KOPT-K1 (cell line): Measurements from ENCODE around the gene CNTRL.
"Not testable (repeated sequence)": the region's sequence is repeated elsewhere in the genome, so short reads cannot be mapped to it uniquely, and the experiment has no call there.

ENCODE experiments used
- H3K27ac ChIP-seq: fragments of 200-600 bp; sonication (generic); 2 replicates; pipeline ENCODE4 v1.5.1; 2016; ENCODE audit warnings: antibody characterized with exemption, mild to moderate bottlenecking, low read depth, low read length; ENCODE audit not compliant: poor library complexity, severe bottlenecking
- H3K36me3 ChIP-seq: fragments of 200-600 bp; sonication (generic); 2 replicates; pipeline ENCODE4 v1.5.1; 2017; ENCODE audit warnings: antibody characterized with exemption, mild to moderate bottlenecking, low read length, moderate library complexity; ENCODE audit not compliant: insufficient read depth
- H3K9me3 ChIP-seq: fragments of 200-600 bp; sonication (generic); 2 replicates; pipeline ENCODE4 v1.5.1; 2017; ENCODE audit warnings: antibody characterized with exemption, low read length, mild to moderate bottlenecking; ENCODE audit not compliant: insufficient read depth, poor library complexity, severe bottlenecking

CNTRL gene

DNA sequence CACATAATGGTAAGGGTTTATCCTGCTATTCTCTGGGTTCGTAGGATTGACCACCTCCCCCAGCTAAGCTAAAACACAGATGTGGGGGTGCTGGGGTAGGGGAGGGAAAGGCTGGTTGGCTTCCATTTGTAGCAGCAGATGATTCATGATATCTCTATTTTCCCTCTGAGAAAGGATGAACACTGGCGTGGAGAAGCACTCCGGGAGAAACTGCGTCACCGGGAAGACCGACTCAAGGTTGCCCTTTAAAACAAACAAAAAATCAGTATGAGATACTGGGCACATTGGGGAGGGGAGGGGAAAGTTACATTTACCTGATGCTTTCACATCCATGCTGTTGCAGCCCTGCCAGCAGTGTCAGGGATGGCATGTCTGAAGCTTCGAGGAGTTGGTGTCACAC is 98.7 kb downstream of the CNTRL start:
- Histone ChIP-seq H3K27ac (no peak overlapping the region), H3K36me3 (peaks cover 90% of the 10 kb centered on the region), H3K9me3 (no peaks in the 10 kb centered on the region)

DNA sequence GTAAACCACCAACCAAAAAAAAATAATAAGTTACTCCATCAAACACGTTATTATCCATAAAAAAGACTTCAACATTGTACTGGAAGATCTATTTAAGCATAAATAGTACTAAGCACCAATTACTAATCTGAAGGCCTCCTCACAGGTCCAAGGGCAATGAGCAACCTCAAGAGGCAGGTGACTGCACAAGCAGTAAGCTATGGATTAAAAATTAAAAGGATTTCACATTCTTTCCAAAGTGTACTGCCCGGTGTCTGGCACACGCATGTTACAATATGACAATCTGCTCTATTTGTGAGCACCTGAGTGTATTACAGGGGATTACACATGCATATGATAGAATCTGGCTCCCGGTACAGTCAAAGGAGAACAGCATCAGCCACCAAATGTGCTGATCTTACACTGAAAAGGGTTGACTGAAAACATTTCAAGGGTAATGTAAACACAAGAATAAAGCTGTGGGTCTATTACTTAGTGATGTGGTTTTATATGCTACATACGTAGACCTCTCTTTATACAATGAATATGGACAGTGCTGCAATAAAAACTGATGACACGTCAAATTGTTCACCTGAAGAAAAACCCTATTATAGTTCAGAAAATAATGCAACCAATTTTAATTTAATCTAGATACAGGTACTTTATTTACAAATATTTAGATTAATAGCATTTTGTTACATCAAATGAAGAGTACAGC is 104.1 kb downstream of the CNTRL start:
- no peak overlapping the region for H3K27ac ChIP-seq
- no peaks in the 10 kb centered on the region for H3K9me3 ChIP-seq
- H3K36me3 ChIP-seq, result peaks cover 98% of the 10 kb centered on the region

DNA sequence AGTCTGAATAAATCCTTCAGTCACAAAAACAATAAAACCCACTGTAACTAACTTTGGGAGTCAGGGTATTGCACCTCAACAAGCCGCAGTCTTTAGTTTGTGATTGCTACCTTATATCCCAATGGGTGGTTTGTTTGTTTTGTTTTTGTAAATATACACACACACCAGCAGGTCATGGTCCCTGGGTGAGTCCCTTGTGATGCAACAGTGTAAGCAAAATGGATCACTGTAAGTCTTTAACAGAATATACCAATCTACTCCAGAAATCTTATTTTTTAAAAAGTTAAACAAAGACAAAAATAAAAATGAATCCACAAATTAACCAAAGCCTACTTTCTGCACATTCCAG is 104.6 kb downstream of the CNTRL start:
- H3K9me3 ChIP-seq, H3K27ac ChIP-seq: not testable (repeated sequence)
- peaks cover 98% of the 10 kb centered on the region for H3K36me3 ChIP-seq

DNA sequence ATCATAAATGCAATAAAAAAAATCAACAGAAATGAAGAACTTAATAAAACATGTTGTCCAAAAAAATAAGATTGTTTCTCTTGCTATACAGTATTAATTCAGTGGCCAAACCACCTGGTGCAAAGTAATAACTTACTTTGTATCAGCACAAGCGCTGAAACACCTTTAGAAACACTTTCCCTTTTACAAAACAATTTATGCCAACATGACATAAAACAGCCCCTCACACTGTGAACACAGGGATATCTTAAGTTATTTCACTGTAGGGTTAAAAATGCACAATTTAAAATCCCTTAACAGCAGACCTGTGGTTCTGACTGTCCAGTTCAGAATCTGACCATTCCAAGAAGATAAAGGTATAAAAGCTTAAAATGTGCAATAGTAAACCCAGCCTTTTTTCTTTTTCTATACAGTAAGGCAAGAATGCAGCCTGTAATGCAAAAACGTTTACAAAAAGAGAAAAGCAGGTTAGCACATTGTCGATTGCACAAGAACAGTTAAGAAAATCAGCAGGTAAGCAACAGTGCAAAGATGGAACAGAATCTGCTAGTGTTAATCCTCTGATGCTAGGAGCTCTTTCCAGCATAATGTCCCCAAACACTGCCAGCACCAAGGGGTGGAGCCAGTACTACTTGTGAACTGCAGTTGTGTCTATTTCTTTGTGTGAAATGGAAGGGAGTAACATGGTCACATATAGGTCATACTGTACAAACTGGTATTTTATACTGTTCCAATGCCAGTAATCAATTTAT is 105.4 kb downstream of the CNTRL start:
- H3K27ac ChIP-seq, result no peak overlapping the region
- peaks cover 95% of the 10 kb centered on the region for H3K36me3 ChIP-seq
- no peaks in the 10 kb centered on the region for H3K9me3 ChIP-seq

DNA sequence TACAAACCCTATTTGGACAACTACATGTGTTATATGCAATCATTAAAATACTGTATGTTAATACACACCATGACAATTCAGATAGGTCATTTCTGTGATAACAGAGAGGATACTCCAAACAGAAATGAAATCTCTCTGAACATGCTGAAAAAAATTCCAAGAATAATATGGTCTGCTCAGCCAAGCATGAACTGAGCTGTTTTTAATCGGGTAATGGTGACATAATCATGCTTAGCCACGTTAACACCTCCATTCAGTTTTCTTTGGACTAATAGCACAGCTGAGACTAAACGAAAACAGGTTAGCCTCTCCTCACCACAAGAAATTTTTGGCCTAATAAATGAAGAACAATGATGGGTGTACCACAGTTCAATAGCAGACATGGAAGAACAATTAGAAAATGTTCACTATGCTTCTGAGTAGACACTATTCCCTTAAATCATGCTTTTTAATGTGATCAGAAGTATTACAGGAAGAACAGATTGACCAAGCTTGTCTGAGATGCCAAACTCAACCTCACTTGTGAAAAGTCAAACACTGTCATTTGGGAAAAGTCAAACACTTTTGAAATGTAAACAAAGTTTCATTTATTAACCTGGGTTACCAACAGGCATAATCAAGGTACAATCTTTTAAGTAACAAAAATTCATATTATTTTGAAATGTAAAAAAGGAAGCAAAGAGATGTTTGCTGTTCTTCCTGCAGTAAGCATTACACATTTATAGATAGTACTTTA is 107.5 kb downstream of the CNTRL start:
- Histone ChIP-seq H3K9me3 (no peaks in the 10 kb centered on the region), H3K36me3 (peaks cover 89% of the 10 kb centered on the region), H3K27ac (no peak overlapping the region)

DNA sequence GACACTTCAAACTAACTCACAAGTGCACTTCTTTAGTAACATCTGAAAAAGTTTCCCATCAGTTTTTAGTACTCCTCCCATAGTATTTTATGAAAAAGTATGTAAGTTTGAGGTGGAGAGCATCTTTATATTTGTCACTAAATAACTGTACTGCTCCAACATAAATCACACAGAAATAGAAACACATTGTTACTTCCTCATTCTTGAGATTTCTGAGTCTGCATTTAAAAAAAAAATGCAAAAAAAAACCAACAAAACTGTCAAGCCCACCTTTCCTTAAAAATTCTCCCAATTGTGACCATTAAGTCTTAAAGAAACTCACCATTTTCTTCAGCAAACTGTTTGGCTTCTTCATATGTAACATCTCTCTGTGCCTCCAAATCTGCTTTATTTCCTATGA is 108.2 kb downstream of the CNTRL start:
- Histone ChIP-seq H3K9me3 (no peaks in the 10 kb centered on the region), H3K36me3 (peaks cover 82% of the 10 kb centered on the region), H3K27ac (no peak overlapping the region)

DNA sequence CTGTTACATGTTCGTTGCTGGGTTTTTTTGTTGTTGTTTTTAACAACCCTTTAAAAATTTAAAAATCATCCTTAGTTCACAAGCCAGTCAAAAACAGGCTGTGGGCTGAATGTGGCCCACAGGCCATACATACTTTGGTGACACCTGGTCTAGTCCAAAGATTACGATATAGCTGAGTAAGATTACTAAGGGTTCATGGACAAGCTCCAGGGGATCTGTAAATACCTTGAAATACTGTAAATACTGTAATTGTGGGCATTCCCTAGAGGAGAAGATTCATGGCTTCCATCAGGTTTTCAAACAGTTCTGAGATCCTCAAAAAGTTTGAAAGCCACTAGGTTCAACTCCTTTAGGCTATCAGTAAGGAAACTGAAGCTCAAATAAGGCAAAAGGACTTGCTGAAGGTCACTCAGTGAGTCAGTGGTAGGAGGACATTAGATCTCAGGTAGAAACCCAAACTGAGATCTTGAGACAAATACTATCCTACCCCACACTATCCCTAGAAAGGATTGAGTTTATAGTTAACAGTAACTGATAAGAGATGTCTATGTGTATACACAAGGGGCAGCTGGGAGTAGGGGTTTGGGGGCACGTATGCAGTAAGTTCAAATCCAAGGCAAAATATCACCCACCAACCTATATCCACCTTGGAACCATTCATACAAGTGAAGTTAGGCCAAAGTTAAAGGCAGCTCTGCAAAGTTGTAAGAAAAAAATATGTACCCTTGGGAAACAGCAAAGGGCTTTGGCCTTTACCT is 109.1 kb downstream of the CNTRL start:
- Histone ChIP-seq H3K9me3 (no peaks in the 10 kb centered on the region), H3K36me3 (peaks cover 74% of the 10 kb centered on the region), H3K27ac (no peak overlapping the region)

DNA sequence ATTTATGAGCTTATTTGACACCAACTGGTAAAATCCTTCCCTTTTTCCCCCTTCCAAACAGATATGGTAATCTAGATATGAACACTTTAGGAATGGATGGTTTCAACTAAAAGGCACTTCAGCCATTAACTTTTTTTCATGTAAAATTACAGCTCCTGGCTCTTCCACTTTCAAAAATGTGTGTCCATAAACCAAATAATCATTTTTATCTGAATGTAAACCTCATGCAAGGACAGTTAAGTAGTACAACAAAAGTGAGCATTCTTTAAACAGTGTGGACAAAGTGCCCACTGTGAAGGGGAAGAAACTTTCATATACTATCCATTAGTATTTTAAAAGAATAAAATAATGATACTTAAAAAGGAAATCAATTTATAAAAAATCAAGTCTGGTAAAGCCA is 109.7 kb downstream of the CNTRL start:
- no peaks in the 10 kb centered on the region for H3K9me3 ChIP-seq
- no peak overlapping the region for H3K27ac ChIP-seq
- H3K36me3 ChIP-seq, result peaks cover 74% of the 10 kb centered on the region

DNA sequence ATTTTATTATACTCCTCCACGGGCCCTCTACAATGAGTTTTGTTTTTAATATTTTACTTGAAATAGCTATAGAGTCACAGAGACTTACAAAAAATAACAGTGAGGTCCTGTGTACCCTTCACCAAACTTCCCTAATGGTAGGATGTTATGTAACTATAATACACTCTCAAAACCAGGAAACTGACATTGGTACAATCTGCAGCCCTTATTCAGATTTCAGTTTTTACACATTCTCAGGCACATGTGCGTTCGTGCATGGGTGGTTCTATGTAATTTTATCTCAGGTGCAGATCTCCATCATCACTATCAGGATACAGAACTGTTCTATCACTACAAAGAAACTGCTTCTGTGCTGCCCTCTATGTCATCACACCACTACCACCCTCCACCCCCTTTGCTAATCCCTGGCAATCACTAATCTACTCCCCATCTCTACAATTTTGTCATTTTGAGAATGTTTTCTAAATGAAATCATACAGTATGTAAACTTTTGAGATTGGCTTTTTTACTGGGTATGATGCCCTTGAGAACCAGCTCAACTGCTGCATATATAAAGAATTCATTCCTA is 110.5 kb downstream of the CNTRL start:
- H3K36me3 ChIP-seq, result peaks cover 67% of the 10 kb centered on the region
- no peak overlapping the region for H3K27ac ChIP-seq
- no peaks in the 10 kb centered on the region for H3K9me3 ChIP-seq

DNA sequence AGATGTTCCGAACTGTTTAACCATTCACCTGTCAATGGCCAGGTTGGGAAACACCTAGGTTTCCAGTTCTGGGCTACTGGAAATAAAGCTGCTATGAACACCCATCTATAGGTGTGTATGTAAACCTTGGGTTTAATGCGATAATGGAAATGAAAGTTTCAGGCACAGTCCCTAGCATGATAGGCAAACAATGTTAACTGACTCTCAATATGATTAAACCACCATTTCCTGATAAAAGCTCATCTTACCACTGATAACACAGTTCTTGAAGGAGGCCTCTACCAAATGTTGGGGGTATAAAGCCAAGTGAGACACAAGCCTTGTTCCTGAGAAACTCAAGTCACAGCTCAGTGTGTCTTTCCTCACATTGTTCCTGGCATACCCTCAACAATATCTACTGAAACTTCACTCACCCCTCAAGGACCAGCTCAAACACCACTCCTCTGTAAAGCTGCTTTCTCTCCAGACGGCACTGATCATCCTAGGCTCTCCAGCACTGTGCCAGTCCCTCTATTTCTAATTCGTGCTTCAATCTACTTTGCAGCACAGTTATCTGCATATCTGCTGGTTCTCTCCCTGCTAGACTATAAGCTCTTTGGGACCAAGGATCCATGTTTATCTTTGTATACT is 111.1 kb downstream of the CNTRL start:
- Histone ChIP-seq H3K9me3 (no peaks in the 10 kb centered on the region), H3K36me3 (peaks cover 66% of the 10 kb centered on the region), H3K27ac (peak overlapping the region; percentile 45)

DNA sequence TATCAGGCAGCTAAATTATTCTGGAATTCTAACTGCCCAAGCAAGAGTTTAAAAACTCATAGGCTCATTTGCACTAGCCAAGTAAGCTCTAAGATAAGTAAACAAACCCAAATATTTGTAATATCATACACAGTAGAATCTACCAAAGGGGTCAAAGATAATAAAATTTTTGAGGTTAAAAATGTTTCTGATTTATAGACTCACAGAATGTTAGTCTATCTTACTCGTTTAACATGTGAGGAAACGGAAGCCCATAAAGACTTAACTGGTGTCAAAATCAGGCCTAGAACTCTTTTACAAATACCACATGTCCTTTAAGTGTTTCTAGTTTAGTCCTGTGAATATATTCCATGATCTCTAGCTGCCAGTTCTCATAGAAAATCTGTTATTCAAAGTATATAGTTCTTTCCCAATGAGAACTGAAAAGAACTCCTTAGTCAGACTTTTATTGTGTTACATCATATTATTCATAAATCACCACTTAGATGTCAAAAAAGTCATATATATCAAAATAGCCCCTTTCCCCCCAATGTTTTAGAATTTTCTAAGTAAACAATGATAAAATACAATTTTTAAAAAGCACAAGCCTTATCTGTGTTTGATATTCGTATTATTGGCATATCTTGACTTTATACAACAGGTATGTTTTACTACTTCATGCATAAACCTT is 113.0 kb downstream of the CNTRL start:
- H3K27ac ChIP-seq, result no peak overlapping the region
- peaks cover 48% of the 10 kb centered on the region for H3K36me3 ChIP-seq
- no peaks in the 10 kb centered on the region for H3K9me3 ChIP-seq

DNA sequence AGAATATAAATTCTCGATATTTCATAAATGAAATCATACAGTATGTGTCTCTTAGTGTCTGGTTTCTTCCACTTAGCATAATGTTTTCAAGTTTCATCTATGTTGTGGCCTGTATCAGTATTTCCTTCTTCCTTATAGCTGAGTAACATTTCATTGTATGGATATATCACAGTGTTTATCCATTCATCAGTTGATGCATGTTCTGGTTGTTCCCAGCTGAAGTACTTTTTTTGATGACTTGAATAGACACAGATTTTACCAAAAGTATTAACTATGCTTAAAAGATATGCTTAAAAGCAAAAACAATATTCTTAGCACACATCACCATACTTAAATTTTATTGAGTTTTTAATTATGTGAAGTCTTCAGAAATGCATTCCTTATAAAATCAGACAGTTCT is 114.3 kb downstream of the CNTRL start:
- peaks cover 36% of the 10 kb centered on the region for H3K36me3 ChIP-seq
- no peaks in the 10 kb centered on the region for H3K9me3 ChIP-seq
- H3K27ac ChIP-seq, result no peak overlapping the region

DNA sequence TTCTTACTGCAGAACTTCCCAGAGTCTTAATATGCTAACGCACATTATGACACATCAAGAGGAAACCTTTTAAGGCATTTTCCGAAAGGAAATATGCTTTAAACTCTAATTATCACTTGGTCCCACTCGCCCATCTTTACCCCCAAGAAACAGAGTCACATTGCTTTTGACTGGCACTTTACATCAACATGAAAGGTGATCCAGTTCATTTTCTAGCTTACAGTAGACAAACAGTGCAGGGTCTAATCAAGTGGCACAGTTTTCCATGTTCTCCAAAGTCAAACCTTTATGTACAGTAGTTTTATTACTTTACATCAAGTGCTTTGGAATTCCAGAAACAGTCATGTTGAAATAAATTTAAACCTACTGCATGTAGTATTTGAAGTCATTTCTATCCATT is 114.9 kb downstream of the CNTRL start:
- H3K36me3 ChIP-seq, result peaks cover 29% of the 10 kb centered on the region
- H3K9me3 ChIP-seq, result no peaks in the 10 kb centered on the region
- no peak overlapping the region for H3K27ac ChIP-seq

DNA sequence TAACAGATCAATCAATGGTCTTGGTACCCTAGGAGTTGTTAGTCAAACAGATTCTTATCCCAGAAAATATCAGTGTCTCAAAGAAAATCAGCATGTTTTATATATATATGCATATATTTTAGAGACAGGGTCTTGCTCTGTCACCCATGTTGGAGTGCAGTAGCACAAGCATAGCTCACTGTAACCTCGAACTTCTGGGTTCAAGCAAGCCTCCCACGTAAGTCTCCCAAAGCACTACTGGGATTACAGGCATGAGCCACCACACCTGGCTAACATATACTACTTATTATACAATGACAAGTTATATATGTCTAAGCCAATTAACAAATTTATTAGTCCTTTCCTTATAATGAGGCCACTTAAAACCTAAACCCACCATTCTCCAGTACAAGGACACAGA is 116.5 kb downstream of the CNTRL start:
- no peaks in the 10 kb centered on the region for H3K9me3 ChIP-seq
- no peak overlapping the region for H3K27ac ChIP-seq
- peaks cover 17% of the 10 kb centered on the region for H3K36me3 ChIP-seq
